Measurements from ENCODE around the gene TTC28.
"Not testable (repeated sequence)": the region's sequence is repeated elsewhere in the genome, so short reads cannot be mapped to it uniquely, and the experiment has no call there.

TTC28 gene

DNA sequence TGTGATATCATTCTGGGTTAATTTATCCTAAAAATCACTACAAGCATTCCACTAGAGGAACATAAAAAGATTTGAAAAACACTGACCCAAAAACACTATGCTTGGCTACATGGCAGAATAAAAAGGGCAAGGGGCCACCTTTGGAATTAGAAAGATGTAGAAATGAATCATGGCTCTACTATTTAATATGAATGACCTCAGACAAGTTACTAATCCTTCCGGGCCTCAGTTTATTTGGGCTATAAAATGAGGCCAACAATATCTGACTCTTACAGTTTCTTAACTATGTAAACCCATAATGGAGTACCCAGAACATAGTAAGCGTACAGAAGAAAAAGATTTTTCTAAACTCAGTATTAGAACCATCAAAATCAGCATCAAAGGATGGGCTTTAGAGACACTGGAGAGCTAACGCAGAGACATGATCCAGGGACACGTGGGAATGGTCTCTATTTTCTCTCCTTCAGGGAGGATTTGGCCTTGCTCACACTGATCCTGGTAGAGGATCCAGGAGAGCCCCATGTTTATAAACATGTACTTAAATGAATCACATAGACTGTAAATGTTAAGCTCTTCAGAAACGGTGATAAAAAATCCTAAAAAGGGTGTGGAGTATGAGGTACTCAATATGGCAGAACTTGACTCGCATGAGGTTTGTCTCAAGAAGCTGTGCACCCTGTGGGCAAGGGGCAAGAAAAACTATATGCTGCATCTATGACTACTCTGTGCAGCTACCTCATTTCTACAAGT is 472.2 kb downstream of the TTC28 start:
- in situ Hi-C loops (cut with MboI; ENCODE audit: low sequenced_read_pairs), result no loop called here

DNA sequence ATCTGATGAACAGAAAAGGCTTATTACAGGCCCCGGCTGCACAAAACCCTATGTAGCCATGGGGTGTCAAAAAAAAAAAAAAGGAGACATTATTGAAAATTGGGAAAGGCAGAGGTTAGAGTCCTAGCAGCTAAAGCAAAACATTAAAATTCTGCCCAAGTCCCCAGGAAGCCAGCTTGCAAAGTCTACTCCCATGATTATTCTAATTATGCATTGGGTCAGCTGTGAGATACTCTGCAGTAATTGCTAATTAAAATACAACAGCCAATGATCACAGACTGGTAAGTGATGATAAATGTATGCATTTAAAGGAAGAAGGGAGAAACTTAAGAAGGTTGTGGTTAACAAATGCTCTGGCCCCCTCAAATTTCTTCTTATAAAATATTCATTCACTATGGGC is 473.7 kb downstream of the TTC28 start:
- in situ Hi-C loops (cut with MboI; ENCODE audit: low sequenced_read_pairs), result no loop called here

DNA sequence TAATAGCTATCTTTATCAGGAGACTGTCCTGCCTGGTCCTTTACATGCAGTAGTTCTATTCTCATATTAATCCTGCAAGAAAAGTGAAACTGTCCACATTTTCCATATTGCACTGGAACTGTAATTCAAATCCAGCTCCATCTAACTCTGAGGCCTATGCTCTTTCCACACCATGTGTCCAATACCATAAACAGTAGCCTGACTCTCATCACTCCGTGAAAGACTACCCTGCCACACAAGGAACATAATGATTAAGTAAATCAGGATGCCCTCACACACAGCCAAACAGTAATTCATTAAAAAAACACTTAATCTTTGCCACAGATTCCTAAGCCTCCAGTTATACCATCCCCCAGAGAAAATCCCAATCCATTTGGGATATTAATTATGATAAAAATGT is 475.3 kb downstream of the TTC28 start:
- in situ Hi-C loops (cut with MboI; ENCODE audit: low sequenced_read_pairs), result no loop called here

DNA sequence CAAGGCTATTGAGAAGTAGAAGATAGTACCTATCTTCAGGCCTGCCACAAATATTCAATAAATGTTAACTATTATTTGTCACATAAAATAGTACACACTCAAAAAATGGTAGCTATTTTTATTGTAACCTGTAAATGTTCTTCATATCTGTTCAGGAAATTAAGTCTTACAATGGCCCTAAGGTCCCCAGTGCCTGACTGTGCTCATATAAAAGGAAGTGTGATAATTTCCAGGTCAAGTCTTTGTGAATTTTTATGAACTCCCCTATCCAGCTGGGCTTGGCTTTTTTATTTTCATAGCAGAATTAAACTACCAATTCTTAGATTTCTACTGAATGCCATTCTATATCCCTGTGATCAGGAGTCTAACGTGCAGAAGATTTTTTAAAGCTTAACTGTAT is 476.4 kb downstream of the TTC28 start:
- in situ Hi-C loops (cut with MboI; ENCODE audit: low sequenced_read_pairs), result no loop called here

DNA sequence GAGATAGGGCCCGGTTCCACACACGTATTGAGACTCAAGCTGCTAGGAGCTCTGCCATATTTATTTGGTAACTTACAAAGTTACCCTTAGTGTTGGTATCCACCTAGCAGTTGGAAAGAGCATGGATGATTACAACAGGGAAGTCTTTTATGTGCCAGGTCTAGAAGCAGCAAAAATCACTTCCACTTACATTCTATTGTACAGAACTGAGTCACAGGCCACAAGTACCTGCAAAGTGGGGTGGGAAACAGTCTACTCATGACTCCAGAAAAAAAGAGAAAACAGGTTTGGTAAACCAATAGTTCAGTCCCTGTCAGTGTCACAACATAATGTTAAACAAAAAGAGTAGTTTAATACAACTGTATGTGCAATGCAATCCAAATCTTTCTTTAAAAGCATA is 480.9 kb downstream of the TTC28 start:
- in situ Hi-C loops (cut with MboI; ENCODE audit: low sequenced_read_pairs), result no loop called here

DNA sequence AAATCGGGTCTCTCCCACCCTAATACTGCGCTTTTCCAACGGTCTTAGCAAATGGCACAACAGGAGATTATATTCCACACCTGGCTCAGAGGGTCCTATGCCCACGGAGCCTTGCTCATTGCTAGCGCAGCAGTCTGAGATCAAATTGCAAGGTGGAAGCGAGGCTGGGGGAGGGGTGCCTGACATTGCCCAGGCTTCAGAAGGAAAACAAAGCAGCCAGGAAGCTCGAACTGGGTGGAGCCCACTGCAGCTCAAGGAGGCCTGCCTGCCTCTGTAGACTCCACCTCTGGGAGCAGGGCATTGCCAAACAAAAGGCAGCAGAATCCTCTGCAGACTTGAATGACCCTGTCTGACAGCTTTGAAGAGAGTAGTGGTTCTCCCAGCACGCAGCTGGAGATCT is 488.1 kb downstream of the TTC28 start:
- in situ Hi-C loops (cut with MboI; ENCODE audit: low sequenced_read_pairs), result not testable (repeated sequence)

DNA sequence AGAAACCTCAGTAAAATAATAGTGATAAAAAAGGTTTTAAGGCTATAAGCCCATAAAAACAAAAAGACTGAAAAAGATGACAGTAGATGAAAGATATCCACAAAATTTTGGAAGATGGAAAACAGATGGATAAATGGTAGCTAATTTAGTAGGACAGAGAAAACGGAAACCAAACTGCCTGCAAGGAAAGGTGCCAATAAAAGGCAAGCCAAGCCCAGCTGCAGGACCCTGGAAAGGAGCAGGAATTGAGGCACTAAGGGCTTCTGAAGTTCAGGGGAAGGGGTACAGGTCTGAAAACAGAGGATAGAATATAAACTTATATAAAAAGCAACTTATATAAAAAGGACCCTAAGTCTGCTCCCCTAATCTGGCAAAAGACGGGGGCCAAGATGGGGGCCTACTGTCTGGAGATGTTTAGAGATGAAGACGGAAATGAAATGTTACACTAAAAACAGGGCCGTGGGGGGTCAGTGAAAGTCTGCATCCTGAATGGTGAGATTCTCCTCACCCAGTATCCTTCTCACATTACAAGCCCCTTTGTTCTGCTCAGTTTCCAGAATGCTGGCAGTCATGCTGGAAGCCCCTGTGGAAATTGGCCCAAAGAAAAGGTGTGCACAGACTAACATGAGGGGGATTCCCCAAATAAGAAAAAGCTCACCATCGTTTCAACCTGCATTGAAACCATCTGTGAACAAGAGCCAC is 491.3 kb downstream of the TTC28 start:
- in situ Hi-C loops (cut with MboI; ENCODE audit: low sequenced_read_pairs), result no loop called here

DNA sequence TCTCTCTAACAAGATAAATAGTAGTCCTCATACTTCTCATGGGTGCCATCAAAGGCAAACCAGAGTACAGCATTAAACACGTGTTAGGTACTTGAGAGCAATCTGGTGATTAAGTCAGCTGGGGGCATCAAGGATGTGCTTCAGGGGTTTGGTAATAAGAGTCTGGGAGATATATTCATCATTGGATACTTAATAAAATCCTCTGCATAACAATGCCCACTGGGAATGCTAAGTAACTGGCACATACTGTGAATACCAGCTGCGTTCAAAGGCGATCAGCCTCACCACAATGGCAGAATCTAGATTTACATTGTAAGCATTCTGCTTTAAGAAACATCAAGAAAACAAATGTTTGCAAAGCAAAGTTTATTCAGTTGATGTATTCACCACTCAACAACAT is 492.0 kb downstream of the TTC28 start:
- in situ Hi-C loops (cut with MboI; ENCODE audit: low sequenced_read_pairs), result no loop called here

DNA sequence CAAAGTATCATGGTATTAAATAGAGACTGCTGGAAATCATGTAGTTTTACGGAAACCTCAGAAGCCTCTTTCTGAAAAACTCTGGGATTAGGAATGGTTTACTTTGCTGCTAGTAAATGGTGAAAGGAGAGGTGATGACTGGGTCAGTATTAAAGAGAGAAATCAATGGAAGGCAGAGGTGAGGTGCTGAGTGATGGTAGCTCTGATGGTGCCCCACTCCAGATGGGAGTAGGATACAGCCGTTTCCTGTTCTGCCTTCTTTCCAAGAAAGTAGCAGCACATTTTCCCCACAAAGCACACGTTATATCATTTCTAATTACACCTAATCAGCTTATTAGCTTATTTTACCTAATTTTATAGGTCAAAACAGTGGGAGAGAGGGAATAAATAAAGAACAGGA is 493.0 kb downstream of the TTC28 start:
- in situ Hi-C loops (cut with MboI; ENCODE audit: low sequenced_read_pairs), result no loop called here

DNA sequence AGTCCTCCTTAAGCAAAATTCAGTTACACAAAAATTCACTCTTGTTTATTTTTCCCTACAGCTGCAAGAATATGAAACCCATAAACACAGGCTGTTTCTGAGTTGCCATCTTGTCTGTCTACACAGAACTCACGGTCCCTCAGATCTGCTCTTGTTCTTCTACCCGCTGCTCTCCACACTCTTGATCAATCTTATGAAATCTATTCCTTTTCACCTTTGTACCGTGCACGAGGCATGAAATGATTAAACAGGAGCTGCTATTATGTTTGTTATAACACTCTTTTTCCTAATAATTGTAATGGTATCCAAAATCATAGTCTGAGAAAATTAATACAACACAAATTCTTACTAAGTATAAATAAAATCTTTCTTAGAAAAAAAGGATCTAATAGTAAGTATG is 494.5 kb downstream of the TTC28 start:
- in situ Hi-C loops (cut with MboI; ENCODE audit: low sequenced_read_pairs), result no loop called here

DNA sequence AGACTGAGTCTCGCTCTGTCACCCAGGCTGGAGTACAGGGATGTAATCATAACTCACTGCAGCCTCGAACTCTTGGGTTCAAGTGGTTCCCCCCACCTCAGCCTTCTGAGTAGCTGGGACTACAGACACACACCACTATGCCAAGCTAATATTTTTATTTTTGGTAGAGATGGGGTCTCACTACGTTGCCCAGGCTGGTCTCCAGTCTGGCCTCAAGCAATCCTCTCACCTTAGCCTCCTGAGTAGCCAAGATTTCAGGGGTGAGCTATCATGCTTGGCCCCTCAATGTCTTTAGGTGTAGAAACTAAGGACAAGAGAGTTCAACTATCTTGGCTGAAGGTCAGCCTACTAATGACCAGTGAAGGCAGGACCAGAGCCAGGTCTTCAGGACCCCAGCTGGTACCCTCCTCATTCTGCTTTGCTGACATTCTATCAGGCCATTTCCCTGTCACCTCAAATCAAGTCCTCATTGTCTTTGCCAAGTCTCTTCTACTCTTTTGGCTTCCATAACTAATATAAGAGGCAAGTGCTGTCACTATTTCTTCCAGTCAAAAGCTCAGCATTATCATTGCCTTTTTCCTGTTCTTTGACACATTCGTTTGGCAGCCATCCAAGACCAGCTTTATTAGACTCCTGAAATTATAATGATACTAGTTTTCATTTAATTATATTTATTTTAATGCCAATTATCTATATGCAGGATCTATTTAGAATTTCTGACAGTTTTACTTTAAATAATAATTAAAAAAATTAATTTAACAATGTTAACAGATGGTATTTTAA is 496.4 kb downstream of the TTC28 start:
- in situ Hi-C loops (cut with MboI; ENCODE audit: low sequenced_read_pairs), result no loop called here

DNA sequence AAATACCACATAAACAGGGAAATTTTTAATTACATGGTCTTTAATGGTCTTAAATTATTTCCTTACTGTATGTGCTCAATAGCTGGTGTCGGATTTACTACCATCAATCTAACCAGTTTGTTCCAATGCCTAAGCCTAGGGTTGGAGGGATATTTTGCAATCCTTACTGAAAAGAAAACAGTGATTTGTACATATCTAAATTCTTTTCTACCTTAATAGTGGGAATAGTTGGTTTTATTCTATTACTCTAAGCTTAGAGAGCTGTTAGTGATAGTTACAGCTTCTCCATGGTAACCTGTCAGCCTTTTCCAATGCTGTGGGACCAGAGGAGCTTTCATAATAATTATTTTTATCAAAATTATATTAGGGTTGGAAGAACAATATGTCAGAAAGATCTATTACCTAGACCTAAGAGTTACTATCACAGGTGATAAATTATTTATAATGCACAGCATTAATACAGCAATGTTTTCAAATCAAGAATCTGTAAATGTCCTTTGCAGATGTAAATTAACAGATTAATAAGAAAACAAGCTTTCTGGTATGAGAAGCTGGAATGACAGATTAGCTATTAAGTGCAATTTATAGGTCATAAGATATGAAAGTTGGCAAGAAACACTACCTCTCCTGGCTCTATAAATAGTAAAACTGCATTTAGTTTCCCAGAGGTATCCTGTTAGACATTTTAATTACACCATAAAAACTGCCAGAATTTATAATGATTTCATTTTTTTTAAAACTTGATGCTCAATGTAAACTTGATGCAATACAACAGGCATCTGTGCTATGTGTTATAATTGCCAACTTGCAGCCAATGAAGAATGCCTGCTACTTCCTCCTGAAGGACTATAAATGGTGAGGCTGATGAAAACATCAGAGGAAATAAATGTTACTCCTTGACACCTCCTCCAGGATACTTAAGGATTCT is 498.6 kb downstream of the TTC28 start:
- in situ Hi-C loops (cut with MboI; ENCODE audit: low sequenced_read_pairs), result no loop called here

DNA sequence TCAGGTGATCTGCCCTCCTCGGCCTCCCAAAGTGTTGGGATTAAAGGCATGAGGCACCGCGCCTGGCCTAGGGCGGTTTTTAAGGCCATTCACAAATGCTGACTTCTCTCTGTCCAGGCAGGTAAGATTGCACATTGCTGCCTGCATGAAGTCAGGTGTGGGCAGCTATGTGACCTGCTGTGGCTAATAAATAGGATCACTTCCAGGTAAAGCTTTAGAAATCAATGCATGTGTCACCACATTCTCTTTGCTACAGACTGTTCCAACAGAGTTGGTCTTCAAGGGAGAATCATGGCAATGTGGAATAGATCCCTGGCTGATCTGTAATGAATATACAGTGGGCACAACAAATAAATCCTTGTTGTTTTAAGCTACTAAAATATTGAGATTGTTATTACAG is 500.2 kb downstream of the TTC28 start:
- in situ Hi-C loops (cut with MboI; ENCODE audit: low sequenced_read_pairs), result no loop called here

DNA sequence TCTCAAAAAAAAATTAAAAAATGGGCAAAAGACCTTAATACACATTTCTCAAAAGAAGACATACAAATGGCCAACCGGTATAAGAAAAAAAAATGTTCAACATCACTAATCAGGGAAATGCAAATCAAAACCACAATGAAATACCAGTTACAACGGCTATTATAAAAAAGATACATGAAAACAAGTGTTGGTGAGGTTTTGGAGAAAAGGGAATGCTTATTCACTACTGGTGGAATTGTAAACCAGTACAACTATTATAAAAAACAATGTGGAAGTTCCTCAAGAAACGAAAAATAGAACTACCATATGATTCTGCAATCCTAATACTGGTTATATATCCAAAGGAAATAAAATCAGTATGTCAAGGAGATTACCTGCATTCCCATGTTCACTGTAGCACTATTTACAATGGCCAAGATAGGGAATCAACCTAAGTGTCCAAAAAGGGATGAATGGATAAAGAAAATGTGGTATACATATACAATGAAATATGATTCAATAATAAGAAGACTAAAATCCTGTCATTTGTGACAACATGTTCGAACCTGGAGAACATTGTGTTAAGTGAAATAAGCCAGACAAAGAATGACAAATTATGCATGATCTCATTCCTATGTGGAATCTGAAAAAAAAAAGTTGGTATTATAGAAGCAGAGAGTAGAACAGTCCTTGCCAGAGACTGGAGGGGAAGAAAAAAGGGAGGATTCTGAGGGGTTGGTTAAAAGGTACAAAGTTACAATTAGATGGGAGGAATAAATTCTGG is 503.7 kb downstream of the TTC28 start:
- in situ Hi-C loops (cut with MboI; ENCODE audit: low sequenced_read_pairs), result no loop called here

DNA sequence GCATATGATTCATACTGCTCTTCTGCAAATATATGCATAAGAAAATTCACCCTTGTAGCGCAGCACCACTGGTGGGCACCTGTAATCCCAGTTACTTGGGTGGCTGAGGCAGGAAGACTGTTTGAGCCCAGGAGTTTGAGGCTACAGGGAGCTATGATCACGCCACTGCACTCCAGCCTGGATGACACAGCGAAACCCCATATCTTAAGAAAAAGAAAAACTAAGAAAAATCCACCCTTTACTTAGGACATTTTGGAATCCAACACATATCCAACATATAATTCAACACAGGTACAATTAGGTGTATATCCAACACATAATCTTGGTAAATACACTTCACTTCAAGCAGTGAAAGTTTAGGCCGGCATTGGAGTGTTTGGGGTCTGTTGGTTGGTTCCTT is 505.1 kb downstream of the TTC28 start:
- in situ Hi-C loops (cut with MboI; ENCODE audit: low sequenced_read_pairs), result no loop called here

DNA sequence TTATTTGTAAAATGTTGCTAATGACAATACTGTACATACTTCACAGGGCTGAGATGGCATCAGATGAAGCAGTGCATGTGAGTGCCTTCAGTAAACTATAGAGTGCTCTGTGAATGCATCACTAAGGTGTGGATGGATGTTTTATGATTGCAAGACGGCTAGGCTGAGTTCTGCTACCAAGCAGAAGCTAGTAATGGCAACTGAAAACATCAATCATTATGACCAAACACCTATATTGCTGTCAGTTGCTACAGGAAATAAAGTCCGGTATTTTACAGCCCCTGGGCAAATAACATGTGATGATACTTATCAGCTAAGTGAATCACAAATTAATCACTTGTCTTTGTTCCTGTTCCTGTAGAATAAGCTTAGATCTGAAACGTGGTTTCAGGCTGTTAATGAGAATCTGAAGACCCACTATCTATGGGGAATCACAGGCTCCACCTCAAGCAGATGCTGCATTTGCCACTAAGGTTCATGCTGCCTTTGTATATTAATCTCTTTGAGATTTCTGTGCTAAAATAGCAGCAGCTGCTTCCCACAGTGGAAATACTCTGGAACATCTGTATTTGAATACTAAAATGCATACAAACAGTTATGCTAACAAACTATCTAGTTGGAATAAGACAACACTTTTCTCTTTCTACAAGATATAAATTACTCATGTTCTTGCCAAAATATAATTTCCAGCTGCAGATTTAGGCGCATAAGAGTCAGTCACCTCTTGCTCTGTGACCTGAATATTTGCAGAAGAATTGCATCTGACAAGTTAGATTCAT is 506.6 kb downstream of the TTC28 start:
- in situ Hi-C loops (cut with MboI; ENCODE audit: low sequenced_read_pairs), result no loop called here

DNA sequence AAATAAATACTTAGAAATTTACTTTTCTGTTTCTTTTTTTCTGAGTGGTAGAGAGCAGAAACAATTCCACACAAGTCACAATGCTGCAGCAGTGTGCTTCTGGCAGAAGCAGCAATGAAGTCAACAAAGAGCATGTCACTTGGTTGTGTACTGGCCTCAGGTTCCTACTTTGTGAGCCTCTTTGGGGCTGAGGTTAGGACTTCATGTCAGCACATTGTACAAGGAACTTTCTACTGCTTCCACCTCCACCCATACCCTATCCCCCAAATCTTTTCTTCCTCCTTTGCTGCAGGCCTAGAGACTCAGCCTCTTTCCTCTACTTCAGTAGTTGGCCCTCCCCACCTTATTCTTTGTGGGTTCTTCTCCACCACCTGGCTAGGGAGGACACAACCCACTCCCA is 507.9 kb downstream of the TTC28 start:
- in situ Hi-C loops (cut with MboI; ENCODE audit: low sequenced_read_pairs), result no loop called here

DNA sequence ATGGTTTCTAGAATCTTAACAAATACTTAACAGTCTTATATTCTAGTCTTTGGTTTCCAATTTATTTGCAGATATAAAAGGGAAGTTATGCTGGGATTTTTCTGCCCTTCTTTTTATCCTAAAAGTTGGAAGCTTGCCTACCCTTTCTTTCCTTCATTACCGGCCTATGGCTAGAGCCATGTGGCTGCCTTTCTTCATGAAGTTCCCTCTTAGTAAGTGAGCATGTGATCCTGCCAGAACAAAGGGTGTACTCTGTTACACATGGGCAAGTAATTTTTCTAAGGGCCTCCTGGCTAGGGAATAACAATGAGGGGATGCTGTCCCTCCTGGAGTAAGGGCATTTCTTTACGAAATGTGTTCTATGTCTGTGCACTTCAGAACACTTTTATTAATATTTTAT is 508.5 kb downstream of the TTC28 start:
- in situ Hi-C loops (cut with MboI; ENCODE audit: low sequenced_read_pairs), result no loop called here

DNA sequence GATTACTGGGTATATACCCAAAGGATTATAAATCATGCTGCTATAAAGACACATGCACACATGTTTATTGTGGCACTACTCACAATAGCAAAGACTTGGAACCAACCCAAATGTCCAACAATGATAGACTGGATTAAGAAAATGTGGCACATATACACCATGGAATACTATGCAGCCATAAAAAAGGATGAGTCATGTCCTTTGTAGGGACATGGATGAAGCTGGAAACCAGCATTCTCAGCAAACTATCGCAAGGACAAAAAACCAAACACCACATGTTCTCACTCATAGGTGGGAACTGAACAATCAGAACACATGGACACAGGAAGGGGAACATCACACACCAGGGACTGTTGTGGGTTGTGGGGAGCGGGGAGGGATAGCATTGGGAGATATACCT is 510.3 kb downstream of the TTC28 start:
- in situ Hi-C loops (cut with MboI; ENCODE audit: low sequenced_read_pairs), result not testable (repeated sequence)
